Ishikawa (cell line): ENCODE measurements around the gene TMEM266.

Source experiments
- CEBPB ChIP-seq: IDR thresholded peaks from 2 replicates; pipeline ENCODE4 v1.6.1; 2012
- CREB1 ChIP-seq: IDR thresholded peaks from 2 replicates; pipeline ENCODE4 v1.6.1; 2012; ENCODE audit warnings: low read depth
- EGR1 ChIP-seq: IDR thresholded peaks from 2 replicates; pipeline ENCODE4 v1.6.1; 2012
- EP300 ChIP-seq: IDR thresholded peaks from 2 replicates; pipeline ENCODE4 v1.6.1; 2012; ENCODE audit warnings: borderline replicate concordance
- FOXM1 ChIP-seq: IDR thresholded peaks from 2 replicates; pipeline ENCODE4 v1.6.1; 2012; ENCODE audit warnings: low read depth, borderline replicate concordance
- MAX ChIP-seq: IDR thresholded peaks from 2 replicates; pipeline ENCODE4 v1.6.1; 2012
- NFIC ChIP-seq: IDR thresholded peaks from 2 replicates; pipeline ENCODE4 v1.6.1; 2012
- RAD21 ChIP-seq: IDR thresholded peaks from 2 replicates; pipeline ENCODE4 v1.6.1; 2012; ENCODE audit warnings: low read depth
- TAF1 ChIP-seq: IDR thresholded peaks from 2 replicates; pipeline ENCODE4 v1.6.1; 2012; ENCODE audit warnings: low read depth, mild to moderate bottlenecking
- TCF12 ChIP-seq: IDR thresholded peaks from 2 replicates; pipeline ENCODE4 v1.6.1; 2012; ENCODE audit warnings: low read depth
- TEAD4 ChIP-seq: IDR thresholded peaks from 2 replicates; pipeline ENCODE4 v1.6.1; 2012
- USF1 ChIP-seq: IDR thresholded peaks from 2 replicates; pipeline ENCODE4 v1.6.1; 2012
- YY1 ChIP-seq: IDR thresholded peaks from 2 replicates; pipeline ENCODE4 v1.6.1; 2012; ENCODE audit warnings: low read depth
- ZBTB7A ChIP-seq: IDR thresholded peaks from 2 replicates; pipeline ENCODE4 v1.6.1; 2012; ENCODE audit warnings: low read depth
- TF ChIP-seq, protein P1 (sequence below): IDR thresholded peaks from 2 replicates; pipeline ENCODE4 v1.6.1; 2012; ENCODE audit warnings: low read depth, mild to moderate bottlenecking

TMEM266 gene

GRCh38 chr15:76245072-76245610, 185.4 kb downstream of the TMEM266 start:
- TF ChIP-seq FOXM1 (no peak), TCF12 (no peak), TAF1 (no peak), EGR1 (no peak), YY1 (no peak), TEAD4 (no peak), CREB1 (no peak), ZBTB7A (no peak), CEBPB (no peak), NFIC (no peak), MAX (no peak), RAD21 (no peak), USF1 (no peak), EP300 (no peak)
- TF ChIP-seq, protein P1, sequence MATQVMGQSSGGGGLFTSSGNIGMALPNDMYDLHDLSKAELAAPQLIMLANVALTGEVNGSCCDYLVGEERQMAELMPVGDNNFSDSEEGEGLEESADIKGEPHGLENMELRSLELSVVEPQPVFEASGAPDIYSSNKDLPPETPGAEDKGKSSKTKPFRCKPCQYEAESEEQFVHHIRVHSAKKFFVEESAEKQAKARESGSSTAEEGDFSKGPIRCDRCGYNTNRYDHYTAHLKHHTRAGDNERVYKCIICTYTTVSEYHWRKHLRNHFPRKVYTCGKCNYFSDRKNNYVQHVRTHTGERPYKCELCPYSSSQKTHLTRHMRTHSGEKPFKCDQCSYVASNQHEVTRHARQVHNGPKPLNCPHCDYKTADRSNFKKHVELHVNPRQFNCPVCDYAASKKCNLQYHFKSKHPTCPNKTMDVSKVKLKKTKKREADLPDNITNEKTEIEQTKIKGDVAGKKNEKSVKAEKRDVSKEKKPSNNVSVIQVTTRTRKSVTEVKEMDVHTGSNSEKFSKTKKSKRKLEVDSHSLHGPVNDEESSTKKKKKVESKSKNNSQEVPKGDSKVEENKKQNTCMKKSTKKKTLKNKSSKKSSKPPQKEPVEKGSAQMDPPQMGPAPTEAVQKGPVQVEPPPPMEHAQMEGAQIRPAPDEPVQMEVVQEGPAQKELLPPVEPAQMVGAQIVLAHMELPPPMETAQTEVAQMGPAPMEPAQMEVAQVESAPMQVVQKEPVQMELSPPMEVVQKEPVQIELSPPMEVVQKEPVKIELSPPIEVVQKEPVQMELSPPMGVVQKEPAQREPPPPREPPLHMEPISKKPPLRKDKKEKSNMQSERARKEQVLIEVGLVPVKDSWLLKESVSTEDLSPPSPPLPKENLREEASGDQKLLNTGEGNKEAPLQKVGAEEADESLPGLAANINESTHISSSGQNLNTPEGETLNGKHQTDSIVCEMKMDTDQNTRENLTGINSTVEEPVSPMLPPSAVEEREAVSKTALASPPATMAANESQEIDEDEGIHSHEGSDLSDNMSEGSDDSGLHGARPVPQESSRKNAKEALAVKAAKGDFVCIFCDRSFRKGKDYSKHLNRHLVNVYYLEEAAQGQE, result no peak

DNA sequence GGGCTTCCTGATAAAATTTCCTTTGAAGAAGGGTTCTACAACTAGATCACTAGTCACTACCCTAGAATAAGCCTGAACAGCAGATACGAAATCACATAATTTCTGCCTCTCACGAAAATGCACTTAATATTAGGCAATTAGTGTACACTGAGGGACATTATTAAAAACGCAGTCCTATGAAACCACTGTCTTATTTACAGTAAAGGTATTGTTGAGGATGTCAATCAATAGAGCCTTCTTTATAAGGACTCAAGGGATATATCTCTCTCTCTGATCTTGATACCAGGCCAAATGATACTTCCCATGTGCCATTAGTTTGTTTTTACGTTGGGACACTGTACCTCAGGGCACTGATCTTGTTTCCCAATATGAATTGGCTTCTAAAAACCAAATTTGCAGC, 191.9 kb downstream of the TMEM266 start:
- no peak for TF ChIP-seq EP300
- TF ChIP-seq CEBPB, result no peak
- no peak for TF ChIP-seq TAF1
- TF ChIP-seq MAX, result no peak
- TF ChIP-seq RAD21, result no peak
- TF ChIP-seq NFIC, result no peak
- TF ChIP-seq TEAD4, result no peak
- TF ChIP-seq EGR1, result no peak
- TF ChIP-seq FOXM1, result no peak

- no peak for TF ChIP-seq FOXM1
- no peak for TF ChIP-seq CREB1
- TF ChIP-seq USF1, result no peak
- no peak for TF ChIP-seq EP300
Measured at GRCh38 chr15:76252249-76252648, 192.5 kb downstream of the TMEM266 start.

- no peak for TF ChIP-seq EGR1
- TF ChIP-seq MAX, result no peak
- TF ChIP-seq, protein P1, result no peak
- TF ChIP-seq RAD21, result no peak
- TF ChIP-seq FOXM1, result no peak
- no peak for TF ChIP-seq ZBTB7A
- no peak for TF ChIP-seq TAF1
Measured at GRCh38 chr15:76253691-76254473, 194.1 kb downstream of the TMEM266 start.
